Progenitor cell of endocrine pancreas (in vitro differentiated cells): Measurements from ENCODE around the gene TBCD. TPM values are rescaled to one million over a fixed set of nuclear protein-coding genes. Genes with fewer than 3 reads are reported as not detected.
A peak's percentile ranks its signal among the peaks of the same experiment; 100 is the strongest.

ENCODE experiments used
- DNase-seq: peaks from one replicate; pipeline ENCODE4 v3.0.0; 2021; ENCODE audit warnings: low spot score; ENCODE audit not compliant: unreplicated experiment
- H3K27ac Mint-ChIP-seq: 2 replicates; pipeline ENCODE4 v1.8.0; 2021; ENCODE audit warnings: mild to moderate bottlenecking, moderate library complexity, mixed read lengths
- H3K27me3 Mint-ChIP-seq: 2 replicates; pipeline ENCODE4 v1.8.0; 2021; ENCODE audit warnings: mixed read lengths
- H3K36me3 Mint-ChIP-seq: 2 replicates; pipeline ENCODE4 v1.8.0; 2022; ENCODE audit warnings: mixed read lengths; ENCODE audit not compliant: insufficient read depth
- H3K4me1 Mint-ChIP-seq: 2 replicates; pipeline ENCODE4 v1.8.0; 2021; ENCODE audit warnings: low read depth, mixed read lengths
- H3K4me3 Mint-ChIP-seq: 2 replicates; pipeline ENCODE4 v1.8.0; 2021; ENCODE audit warnings: low read depth, mild to moderate bottlenecking, moderate library complexity, mixed read lengths
- H3K9me3 Mint-ChIP-seq: 2 replicates; pipeline ENCODE4 v1.8.0; 2021; ENCODE audit warnings: low read depth, mixed read lengths
- CTCF ChIP-seq: fragments of 200-600 bp; sonication (generic); IDR thresholded peaks from one replicate; pipeline ENCODE4 v1.5.0; 2021; ENCODE audit warnings: antibody characterized with exemption, mild to moderate bottlenecking; ENCODE audit not compliant: unreplicated experiment
- total RNA-seq: library from RNA; stranded (reverse); gene quantifications from 2 replicates; pipeline ENCODE4 v1.2.1, GENCODE V29; 2021

TBCD gene
- total RNA-seq, 1 donor from 2014 or later, result 95.6 TPM

GRCh38 chr17:82888583-82889495, 137.0 kb downstream of the TBCD start:
- peak overlapping the region; percentile 99 for H3K27ac Mint-ChIP-seq

GRCh38 chr17:82889496-82890338, 137.9 kb downstream of the TBCD start:
- H3K27me3 Mint-ChIP-seq, result no peaks in the 10 kb centered on the region
- peak overlapping the region; percentile 66 for H3K4me3 Mint-ChIP-seq
- peak; percentile 46 for DNase-seq
- peaks cover 11% of the 10 kb centered on the region for H3K36me3 Mint-ChIP-seq
- TF ChIP-seq CTCF, result no peak
- peaks cover 68% of the 10 kb centered on the region for H3K4me1 Mint-ChIP-seq
- H3K9me3 Mint-ChIP-seq, result peaks cover 6% of the 10 kb centered on the region
- peak overlapping the region; percentile 99 for H3K27ac Mint-ChIP-seq

More at GRCh38 chr17:82888583-82889495, 137.0 kb downstream of the TBCD start:
- H3K4me3 Mint-ChIP-seq, result peak overlapping the region; percentile 66
- no peak for TF ChIP-seq CTCF
- peaks cover 69% of the 10 kb centered on the region for H3K4me1 Mint-ChIP-seq
- peaks cover 13% of the 10 kb centered on the region for H3K36me3 Mint-ChIP-seq
- DNase-seq, result no peak
- H3K9me3 Mint-ChIP-seq, result peaks cover 6% of the 10 kb centered on the region
- no peaks in the 10 kb centered on the region for H3K27me3 Mint-ChIP-seq

- Mint-ChIP-seq H3K27me3 (no peaks in the 10 kb centered on the region), H3K9me3 (peaks cover 6% of the 10 kb centered on the region), H3K36me3 (peaks cover 12% of the 10 kb centered on the region), H3K4me3 (peak overlapping the region; percentile 16), H3K27ac (peak overlapping the region; percentile 99), H3K4me1 (peaks cover 64% of the 10 kb centered on the region)
- DNase-seq, result no peak
- TF ChIP-seq CTCF, result no peak
Measured at GRCh38 chr17:82890339-82890730, 138.5 kb downstream of the TBCD start.

GRCh38 chr17:82890926-82891678, 139.2 kb downstream of the TBCD start:
- Mint-ChIP-seq H3K4me1 (peaks cover 61% of the 10 kb centered on the region), H3K27ac (peak overlapping the region; percentile 99), H3K27me3 (no peaks in the 10 kb centered on the region), H3K36me3 (peaks cover 14% of the 10 kb centered on the region), H3K9me3 (peaks cover 6% of the 10 kb centered on the region), H3K4me3 (no peak overlapping the region)
- TF ChIP-seq CTCF, result no peak
- DNase-seq, result no peak
